Ovary (tissue), 3 donors: ENCODE measurements around the gene STAP2.

Experiments
- CTCF ChIP-seq, 3 donors: fragments of 450-650 bp in 2 of 3; fragments of 200-600 bp in 1 of 3; IDR thresholded peaks; one replicate each; pipeline versions ENCODE4 v1.5.1 to v1.8.0; 2016 to 2022; ENCODE audit warnings: antibody characterized with exemption in 3 of 3, mild to moderate bottlenecking in 1 of 3
- EP300 ChIP-seq: sonication (generic); formaldehyde crosslinking; IDR thresholded peaks from one replicate; pipeline ENCODE4 v1.6.1; 2017; ENCODE audit warnings: antibody characterized with exemption
- POLR2A ChIP-seq: fragments of 450-650 bp; IDR thresholded peaks from one replicate; pipeline ENCODE4 v1.6.1; 2017; ENCODE audit warnings: antibody characterized with exemption, mild to moderate bottlenecking, moderate library complexity
- donor health status: DM: no; HTN: no; CAD: no.

DNA sequence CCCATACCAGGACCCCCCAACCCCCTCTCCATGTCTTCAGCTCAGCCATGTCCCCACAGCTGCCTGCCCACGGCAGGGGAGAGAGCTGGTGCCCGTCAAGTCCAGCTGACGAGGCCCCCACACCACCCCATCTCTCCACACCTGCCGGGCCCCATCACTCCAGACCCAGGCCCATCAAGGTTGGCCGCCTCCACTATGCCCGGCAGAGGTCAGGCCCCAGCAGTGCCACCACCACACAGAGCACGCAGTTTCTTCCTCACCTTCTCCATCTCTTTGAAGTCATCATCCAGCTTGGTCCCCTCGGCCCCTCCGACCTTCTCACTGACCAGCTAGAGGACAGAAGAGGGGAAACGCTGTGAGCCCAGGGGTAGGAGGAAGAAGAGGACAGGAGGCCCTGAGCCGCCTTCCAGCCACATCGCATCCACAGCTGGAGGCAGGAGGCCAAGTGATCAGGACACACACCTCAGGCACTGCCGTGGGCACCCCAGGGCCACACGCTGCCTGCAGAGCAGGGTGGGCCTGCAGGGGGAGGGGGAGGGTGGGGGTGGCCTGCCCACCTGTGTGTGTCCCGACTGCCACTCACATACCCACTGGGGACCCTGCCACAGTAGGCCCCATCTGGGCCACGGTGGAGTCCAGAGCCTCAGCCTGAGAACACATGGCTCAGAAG, 28.2 kb upstream of the STAP2 start:
- no peak for TF ChIP-seq POLR2A
- TF ChIP-seq CTCF (IDR thresholded peaks at IDR 0.05): no peak
- no peak for TF ChIP-seq EP300
